ENCODE data around the gene ATXN7L1.

ATXN7L1 gene

GRCh38 chr7:105581066-105581811, 295.2 kb downstream of the ATXN7L1 start, which contains the start of gene EFCAB10:
Gene EFCAB10 (minus strand): TSS chr7:105581493. CDS start chr7:105581463, 30 bp downstream.
- peak; percentile 63 for DNase-seq (ENCODE audit: low spot score)

- DNase-seq (ENCODE audit: low spot score), result no peak
These were observed 296.2 kb downstream of the ATXN7L1 start for GRCh38 chr7:105580022-105580740.

DNA sequence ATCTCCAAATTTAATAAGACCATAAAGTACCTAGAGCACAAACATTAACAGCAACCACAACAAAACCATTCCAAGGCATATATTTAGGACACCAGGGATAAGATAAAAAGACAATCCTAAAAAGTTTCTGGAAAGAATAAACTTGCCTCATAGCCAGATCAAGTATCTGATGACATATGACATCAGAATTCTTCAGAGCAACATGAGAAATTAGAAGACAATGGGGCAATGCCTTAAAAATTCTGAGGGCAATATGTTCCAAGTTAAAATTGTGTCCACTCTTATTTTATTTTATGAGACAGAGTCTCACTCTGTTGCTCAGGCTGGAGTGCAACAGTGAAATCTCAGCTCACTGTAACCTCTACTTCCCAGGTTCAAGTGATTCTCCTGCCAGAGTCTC, 297.9 kb downstream of the ATXN7L1 start:
- no peak for DNase-seq (ENCODE audit: low spot score)

DNA sequence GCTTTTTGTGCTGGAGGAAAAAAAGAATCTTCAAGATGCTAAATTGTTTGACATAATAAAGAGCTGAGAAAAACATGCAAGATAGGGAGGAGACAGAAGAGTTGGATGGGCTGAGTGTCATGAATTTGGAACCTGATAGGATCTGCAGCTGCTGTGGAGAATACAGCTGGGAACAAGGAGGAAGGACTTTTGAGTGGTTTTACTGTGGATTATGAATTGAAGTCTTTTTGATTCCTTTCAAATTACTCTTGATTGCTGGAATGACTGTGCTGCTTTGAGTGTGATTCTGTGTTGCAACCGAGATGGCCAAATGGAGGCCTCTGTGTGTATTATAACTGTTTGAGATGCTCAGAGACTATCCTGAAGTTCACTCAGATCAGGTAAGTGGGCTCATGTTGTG, 299.1 kb downstream of the ATXN7L1 start:
- no peak for DNase-seq (ENCODE audit: low spot score)

- no peak for DNase-seq (ENCODE audit: low spot score)
These were observed 304.5 kb downstream of the ATXN7L1 start for GRCh38 chr7:105571891-105572290.

DNA sequence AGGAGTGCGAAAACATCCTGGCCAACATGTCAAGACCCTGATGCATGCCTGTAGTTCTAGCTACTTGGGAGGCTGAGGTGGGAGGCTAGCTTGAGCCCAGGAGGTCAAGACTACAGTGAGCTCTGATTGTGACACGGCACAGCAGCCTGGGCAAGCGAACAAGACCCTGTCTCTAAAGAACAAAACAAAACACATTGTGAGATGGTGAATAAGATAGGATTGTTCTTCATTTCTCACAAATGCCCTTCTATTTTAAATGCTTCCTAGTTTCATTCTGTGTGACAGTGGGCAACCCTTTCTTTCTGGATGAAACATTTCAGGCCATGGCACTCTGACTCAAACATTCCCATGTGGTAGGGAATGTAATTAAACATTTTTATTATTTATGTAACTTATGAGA, 308.6 kb downstream of the ATXN7L1 start:
- no peak for DNase-seq (ENCODE audit: low spot score)

DNA sequence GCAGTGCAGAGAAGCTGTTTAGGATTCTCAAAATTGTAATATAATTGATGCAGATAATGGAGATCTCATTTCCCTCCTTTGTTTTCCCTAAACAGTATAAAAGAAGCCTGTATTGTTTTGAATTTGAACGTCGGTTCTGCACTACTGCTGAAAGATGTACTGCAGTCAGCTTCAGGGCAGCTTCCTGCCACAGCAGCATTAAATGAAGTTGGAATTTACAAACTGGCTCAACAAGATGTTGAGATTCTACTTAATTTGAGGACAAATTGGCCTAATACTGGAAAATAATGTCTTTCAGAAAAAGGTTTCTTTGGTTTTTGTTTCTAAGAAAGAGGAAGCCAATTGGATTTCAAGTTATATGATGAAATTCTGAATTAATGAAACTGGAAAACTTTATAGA, 309.4 kb downstream of the ATXN7L1 start:
- peak; percentile 32 for DNase-seq (ENCODE audit: low spot score)

DNA sequence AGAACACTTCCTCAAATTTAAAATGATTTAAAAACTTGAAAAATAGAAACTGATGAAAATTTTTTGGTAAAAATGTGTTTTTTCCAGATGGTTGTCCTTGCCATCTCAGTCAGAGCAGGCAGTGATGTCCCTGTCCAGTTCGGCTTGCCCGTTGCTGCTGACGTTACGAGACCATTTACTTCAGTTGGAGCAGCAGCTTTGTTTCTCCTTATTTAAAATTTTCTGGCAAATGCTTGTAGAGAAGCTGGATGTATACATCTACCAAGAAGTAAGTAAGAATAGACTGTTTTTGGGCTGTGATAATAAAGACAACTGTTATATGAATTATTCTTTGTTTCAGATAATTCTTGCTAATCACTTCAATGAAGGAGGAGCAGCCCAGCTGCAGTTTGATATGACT, 311.2 kb downstream of the ATXN7L1 start:
- DNase-seq (ENCODE audit: low spot score), result peak; percentile 47

- no peak for DNase-seq (ENCODE audit: low spot score)
These were observed 316.5 kb downstream of the ATXN7L1 start for GRCh38 chr7:105559926-105560325.
